Measurements from ENCODE around the gene SFXN5.

Gene SFXN5

GRCh38 chr2:72921853-72922252, 149.7 kb downstream of the SFXN5 start:
- Histone ChIP-seq H3K27me3 (peaks cover 15 to 100% of the 10 kb centered on the region in 2 donors), H3K27ac (no peak overlapping the region), H3K36me3 (no peaks in the 10 kb centered on the region), H3K9me3 (no peaks in the 10 kb centered on the region), H3K4me1 (peaks cover 0 to 56% (median 43%) of the 10 kb centered on the region in 4 donors), H3K4me3 (no peak overlapping the region)
- intact Hi-C loops (cut with DNase I; ENCODE audit: low total_unique reads) = no loop called here
- DNase-seq = no peak
- no peak for TF ChIP-seq CTCF (IDR thresholded peaks at IDR 0.05)

GRCh38 chr2:72921088-72921851, 150.2 kb downstream of the SFXN5 start:
- intact Hi-C loops (cut with DNase I; ENCODE audit: low total_unique reads) = no loop called here
- Histone ChIP-seq H3K4me3 (no peak overlapping the region), H3K4me1 (peaks cover 0 to 62% (median 49%) of the 10 kb centered on the region in 4 donors), H3K36me3 (no peaks in the 10 kb centered on the region), H3K9me3 (no peaks in the 10 kb centered on the region), H3K27me3 (peaks cover 15 to 100% of the 10 kb centered on the region in 2 donors), H3K27ac (no peak overlapping the region)
- DNase-seq = peak in 1 of 2 donors; percentile 54
- no peak for TF ChIP-seq CTCF (IDR thresholded peaks at IDR 0.05)

GRCh38 chr2:72920318-72921087, 151.0 kb downstream of the SFXN5 start:
- TF ChIP-seq CTCF (IDR thresholded peaks at IDR 0.05) = no peak
- Histone ChIP-seq H3K36me3 (no peaks in the 10 kb centered on the region), H3K27ac (no peak overlapping the region), H3K4me3 (peak overlapping the region; percentile 2 to 43), H3K4me1 (peaks cover 0 to 68% (median 57%) of the 10 kb centered on the region in 4 donors), H3K27me3 (peaks cover 15 to 100% of the 10 kb centered on the region in 2 donors), H3K9me3 (no peaks in the 10 kb centered on the region)
- intact Hi-C loops (cut with DNase I; ENCODE audit: low total_unique reads) = no loop called here
- DNase-seq = peak in 1 of 2 donors; percentile 54

- Histone ChIP-seq H3K27me3 (peaks cover 14 to 100% of the 10 kb centered on the region in 2 donors), H3K4me3 (peak overlapping the region in 1 of 2 donors; percentile 43), H3K4me1 (peaks cover 0 to 65% (median 58%) of the 10 kb centered on the region in 4 donors), H3K36me3 (no peaks in the 10 kb centered on the region), H3K9me3 (no peaks in the 10 kb centered on the region), H3K27ac (no peak overlapping the region)
- intact Hi-C loops (cut with DNase I; ENCODE audit: low total_unique reads) = no loop called here
- no peak for TF ChIP-seq CTCF (IDR thresholded peaks at IDR 0.05)
- peak in 1 of 2 donors; percentile 59 for DNase-seq
Measured at GRCh38 chr2:72919414-72920317, 151.8 kb downstream of the SFXN5 start.

- Histone ChIP-seq H3K27ac (no peak overlapping the region), H3K36me3 (no peaks in the 10 kb centered on the region), H3K4me3 (peak overlapping the region; percentile 31 to 48), H3K4me1 (peaks cover 0 to 53% (median 50%) of the 10 kb centered on the region in 4 donors), H3K9me3 (no peaks in the 10 kb centered on the region), H3K27me3 (peaks cover 10 to 100% of the 10 kb centered on the region in 2 donors)
- TF ChIP-seq CTCF (IDR thresholded peaks at IDR 0.05) = no peak
- DNase-seq = peak in 1 of 2 donors; percentile 61
- intact Hi-C loops (cut with DNase I; ENCODE audit: low total_unique reads) = no loop called here
Measured at GRCh38 chr2:72917877-72918553, 153.5 kb downstream of the SFXN5 start.
